ENCODE measurements around the gene GAN. TPM values are rescaled to one million over a fixed set of nuclear protein-coding genes. Genes with fewer than 3 reads are reported as not detected.

Gene GAN
- total RNA-seq, 5 donors from 2014 or later (not counting 1 experiment from before 2014, with no cell fraction given) = 5.4 to 8.1 (median 7.5) TPM

DNA sequence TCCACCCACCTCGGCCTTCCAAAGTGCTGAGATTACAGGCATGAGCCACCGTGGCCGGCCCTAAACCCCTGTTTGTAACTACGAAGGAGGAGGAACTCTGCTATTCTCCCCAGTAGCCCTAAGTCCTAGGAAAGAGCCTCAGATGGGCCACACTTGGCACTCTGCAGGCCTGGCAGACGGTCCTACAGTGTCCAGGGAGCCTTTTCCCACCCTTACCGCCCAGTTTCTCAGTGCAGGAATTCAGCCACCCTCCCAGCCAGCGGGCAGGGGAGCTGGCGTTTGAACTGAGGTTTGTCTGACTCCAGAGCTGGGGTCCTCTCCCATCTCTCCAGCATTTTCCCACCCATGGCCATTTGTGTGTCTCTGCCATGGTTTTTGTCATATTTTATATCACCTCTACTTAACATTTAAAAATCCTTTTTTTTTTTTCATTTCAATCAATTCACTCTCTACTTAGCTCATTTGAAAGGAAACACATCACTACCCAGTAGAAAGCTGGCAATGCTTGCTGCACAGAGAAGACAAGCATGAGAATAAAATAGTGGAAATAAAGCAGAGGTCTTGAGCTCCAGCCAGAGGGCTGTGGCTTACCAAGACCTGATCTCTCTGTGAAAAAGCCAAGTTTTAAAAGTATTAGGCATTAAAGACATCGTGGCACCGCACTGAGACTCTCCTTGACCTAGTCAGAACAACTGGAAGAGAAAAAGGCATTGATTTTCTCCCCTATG, 41.4 kb upstream of the GAN start:
- DNase-seq (no peak), ATAC-seq (replicated peaks in 1 of 4) (no peak)
- Mint-ChIP-seq H3K4me3 (no peak overlapping the region), H3K27ac (no peak overlapping the region), H3K36me3 (no peaks in the 10 kb centered on the region), H3K9me3 (no peaks in the 10 kb centered on the region), H3K4me1 (no peaks in the 10 kb centered on the region), H3K27me3 (peaks cover 4 to 15% of the 10 kb centered on the region in 2 donors)
- 71% methylated on average over 10 of the region's 10 CpGs for WGBS (ENCODE audit: insufficient coverage)
- no peaks in the 10 kb centered on the region for H3K4me1 ChIP-seq (ENCODE audit: control insufficient read depth in 1 of 2, extremely low read depth in 1 of 2, insufficient read depth in 2 of 2, low read length in 2 of 2)
- ChIA-PET POLR2A (no interaction called here), CTCF (interaction anchor here in 1 of 2 donors (0.6 kb wide), 1 partner anchor 477 kb away, joined by 3 read pairs; no protein-coding TSS in a partner anchor)
- no peak overlapping the region for H3K4me3 ChIP-seq (ENCODE audit: control insufficient read depth in 1 of 2, extremely low read depth in 1 of 2, low read length in 1 of 2)
- no peak overlapping the region for H3K27ac ChIP-seq (ENCODE audit: low read length)
- peaks cover 0 to 18% of the 10 kb centered on the region in 2 experiments for H3K27me3 ChIP-seq (replicated peaks in 1 of 2; ENCODE audit: control insufficient read depth in 2 of 2, extremely low read depth in 1 of 2, insufficient read depth in 2 of 2, low read length in 1 of 2)
- H3K36me3 ChIP-seq (ENCODE audit: control insufficient read depth in 2 of 2, extremely low read depth in 1 of 2, insufficient read depth in 1 of 2, low read length in 1 of 2) = no peaks in the 10 kb centered on the region
- H3K9me3 ChIP-seq = no peaks in the 10 kb centered on the region

DNA sequence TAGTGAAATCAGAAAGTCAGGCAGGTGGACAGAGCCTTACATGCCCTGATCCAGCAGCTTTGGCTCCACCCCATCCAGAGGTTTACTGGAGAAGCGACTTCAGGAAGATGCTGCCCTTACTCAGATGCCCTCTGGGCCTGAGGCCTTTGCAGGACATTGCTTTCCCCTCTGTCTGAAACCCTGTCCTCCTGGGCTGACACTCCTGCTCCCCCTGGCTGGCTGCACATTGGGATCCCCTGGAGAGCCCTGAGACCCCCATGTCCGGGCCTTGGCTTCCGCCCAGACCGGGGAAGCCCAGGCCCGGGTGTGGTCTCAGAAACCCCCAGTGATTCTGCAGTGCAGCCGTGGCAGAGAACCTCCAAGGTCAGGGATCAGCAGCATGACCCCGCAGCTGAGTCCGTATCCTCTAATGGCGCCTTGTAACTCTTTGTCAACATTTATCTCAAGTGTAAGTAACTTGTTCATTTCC, 39.7 kb upstream of the GAN start:
- ATAC-seq (replicated peaks in 1 of 4) (no peak), DNase-seq (no peak)
- Histone ChIP-seq H3K36me3 (ENCODE audit: control insufficient read depth in 2 of 2, extremely low read depth in 1 of 2, insufficient read depth in 1 of 2, low read length in 1 of 2) (no peaks in the 10 kb centered on the region), H3K4me3 (ENCODE audit: control insufficient read depth in 1 of 2, extremely low read depth in 1 of 2, low read length in 1 of 2) (no peak overlapping the region), H3K9me3 (no peaks in the 10 kb centered on the region), H3K27me3 (replicated peaks in 1 of 2; ENCODE audit: control insufficient read depth in 2 of 2, extremely low read depth in 1 of 2, insufficient read depth in 2 of 2, low read length in 1 of 2) (peaks cover 0 to 13% of the 10 kb centered on the region in 2 experiments), H3K27ac (ENCODE audit: low read length) (no peak overlapping the region), H3K4me1 (ENCODE audit: control insufficient read depth in 1 of 2, extremely low read depth in 1 of 2, insufficient read depth in 2 of 2, low read length in 2 of 2) (no peaks in the 10 kb centered on the region)
- H3K9me3 Mint-ChIP-seq = no peaks in the 10 kb centered on the region
- H3K27ac Mint-ChIP-seq = no peak overlapping the region
- H3K4me3 Mint-ChIP-seq = no peak overlapping the region
- H3K4me1 Mint-ChIP-seq = no peaks in the 10 kb centered on the region
- peaks cover 4 to 12% of the 10 kb centered on the region in 2 donors for H3K27me3 Mint-ChIP-seq
- H3K36me3 Mint-ChIP-seq = no peaks in the 10 kb centered on the region
- CTCF ChIA-PET = interaction anchor here in 1 of 2 donors (0.6 kb wide), 1 partner anchor 468 kb away, joined by 3 read pairs; no protein-coding TSS in a partner anchor
- POLR2A ChIA-PET = no interaction called here
- 82% methylated on average over 6 of the region's 9 CpGs for WGBS (ENCODE audit: insufficient coverage)

DNA sequence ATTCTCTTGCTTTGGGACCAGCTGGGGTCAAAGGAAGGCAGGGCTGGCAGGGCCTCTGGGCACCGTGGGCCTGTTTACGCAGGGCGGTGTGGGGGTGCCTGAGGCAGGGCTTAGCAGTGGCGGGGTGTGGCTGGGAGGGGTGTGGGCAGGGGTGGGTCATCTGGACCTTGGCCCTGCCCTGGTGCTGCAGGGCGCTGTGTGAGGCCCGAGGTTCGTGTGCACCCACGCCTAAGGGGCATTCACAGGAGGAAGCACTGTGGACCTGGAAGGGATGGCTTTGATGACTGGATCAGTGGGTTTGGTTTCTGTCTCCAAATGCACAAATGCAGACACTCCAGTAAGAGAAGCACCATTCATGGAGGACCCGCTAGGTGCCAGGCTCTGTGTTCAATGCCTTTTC, 39.0 kb upstream of the GAN start:
- H3K36me3 ChIP-seq (ENCODE audit: control insufficient read depth in 2 of 2, extremely low read depth in 1 of 2, insufficient read depth in 1 of 2, low read length in 1 of 2) = no peaks in the 10 kb centered on the region
- H3K4me3 Mint-ChIP-seq = no peak overlapping the region
- WGBS (ENCODE audit: insufficient coverage) = 79% methylated on average over 6 of the region's 9 CpGs
- peaks cover 0 to 13% of the 10 kb centered on the region in 2 experiments for H3K27me3 ChIP-seq (replicated peaks in 1 of 2; ENCODE audit: control insufficient read depth in 2 of 2, extremely low read depth in 1 of 2, insufficient read depth in 2 of 2, low read length in 1 of 2)
- no peak overlapping the region for H3K4me3 ChIP-seq (ENCODE audit: control insufficient read depth in 1 of 2, extremely low read depth in 1 of 2, low read length in 1 of 2)
- H3K27ac ChIP-seq (ENCODE audit: low read length) = no peak overlapping the region
- ChIA-PET CTCF (no interaction called here), POLR2A (no interaction called here)
- no peaks in the 10 kb centered on the region for H3K4me1 Mint-ChIP-seq
- H3K9me3 ChIP-seq = no peaks in the 10 kb centered on the region
- no peaks in the 10 kb centered on the region for H3K36me3 Mint-ChIP-seq
- ATAC-seq (replicated peaks in 1 of 4) (no peak), DNase-seq (no peak)
- H3K27ac Mint-ChIP-seq = no peak overlapping the region
- peaks cover 4 to 10% of the 10 kb centered on the region in 2 donors for H3K27me3 Mint-ChIP-seq
- H3K4me1 ChIP-seq (ENCODE audit: control insufficient read depth in 1 of 2, extremely low read depth in 1 of 2, insufficient read depth in 2 of 2, low read length in 2 of 2) = no peaks in the 10 kb centered on the region
- H3K9me3 Mint-ChIP-seq = no peaks in the 10 kb centered on the region

DNA sequence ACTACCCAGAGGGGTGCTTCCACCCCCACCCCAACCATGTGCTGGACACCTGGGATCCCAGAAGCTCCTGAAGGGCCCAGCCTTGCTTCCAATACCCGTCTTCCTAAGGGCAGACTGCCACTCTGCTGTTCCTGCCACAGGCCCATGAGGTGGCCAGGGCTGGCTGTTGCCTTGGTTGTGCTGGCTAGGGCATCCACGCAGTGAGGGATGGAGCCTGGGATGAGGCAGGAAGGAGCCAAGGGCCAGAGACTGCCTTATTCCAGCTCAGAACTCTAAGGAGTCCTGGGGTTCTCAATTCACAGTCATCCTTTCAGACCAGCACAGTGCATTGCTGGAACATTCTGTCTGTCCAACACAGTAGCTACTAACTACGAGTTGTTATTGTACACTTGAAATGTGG, 38.4 kb upstream of the GAN start:
- Histone ChIP-seq H3K27ac (ENCODE audit: low read length) (no peak overlapping the region), H3K4me1 (ENCODE audit: control insufficient read depth in 1 of 2, extremely low read depth in 1 of 2, insufficient read depth in 2 of 2, low read length in 2 of 2) (no peaks in the 10 kb centered on the region), H3K4me3 (ENCODE audit: control insufficient read depth in 1 of 2, extremely low read depth in 1 of 2, low read length in 1 of 2) (no peak overlapping the region), H3K9me3 (no peaks in the 10 kb centered on the region), H3K36me3 (ENCODE audit: control insufficient read depth in 2 of 2, extremely low read depth in 1 of 2, insufficient read depth in 1 of 2, low read length in 1 of 2) (no peaks in the 10 kb centered on the region), H3K27me3 (replicated peaks in 1 of 2; ENCODE audit: control insufficient read depth in 2 of 2, extremely low read depth in 1 of 2, insufficient read depth in 2 of 2, low read length in 1 of 2) (peaks cover 0 to 11% of the 10 kb centered on the region in 2 experiments)
- POLR2A ChIA-PET = no interaction called here
- WGBS (ENCODE audit: insufficient coverage) = 89% methylated on average over 2 of the region's 3 CpGs
- CTCF ChIA-PET = interaction anchor here in 1 of 2 donors (0.6 kb wide), 1 partner anchor 14 kb away, joined by 5 read pairs; no protein-coding TSS in a partner anchor
- DNase-seq (no peak), ATAC-seq (replicated peaks in 1 of 4) (no peak)
- H3K27ac Mint-ChIP-seq = no peak overlapping the region
- H3K4me1 Mint-ChIP-seq = no peaks in the 10 kb centered on the region
- H3K9me3 Mint-ChIP-seq = no peaks in the 10 kb centered on the region
- peaks cover 3 to 10% of the 10 kb centered on the region in 2 donors for H3K27me3 Mint-ChIP-seq
- no peaks in the 10 kb centered on the region for H3K36me3 Mint-ChIP-seq
- no peak overlapping the region for H3K4me3 Mint-ChIP-seq

DNA sequence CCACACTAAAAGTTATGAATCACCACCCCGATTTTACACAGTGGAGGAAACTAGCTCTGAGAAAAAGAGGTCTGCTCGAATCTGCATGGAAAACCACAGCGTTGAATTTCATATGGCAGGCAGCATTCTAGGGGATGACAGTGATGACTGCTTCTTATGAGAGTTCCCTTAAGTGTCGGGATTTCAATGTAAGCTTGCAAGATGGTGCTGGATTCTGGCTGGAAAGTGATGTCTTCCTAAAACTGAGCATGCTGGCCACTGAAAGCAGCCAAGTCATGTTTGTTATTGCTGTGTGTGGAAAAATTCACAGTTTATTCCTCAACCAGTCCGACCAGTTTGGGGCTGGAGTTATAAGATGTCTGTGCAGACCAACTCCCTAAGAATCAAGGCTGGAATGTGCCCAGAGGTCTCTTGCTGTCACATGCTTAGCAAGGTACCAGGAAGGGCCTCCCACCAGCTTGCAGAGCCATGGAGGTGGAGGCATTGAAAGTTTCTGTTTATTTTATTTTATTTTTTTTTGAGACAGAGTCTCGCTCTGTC, 37.2 kb upstream of the GAN start:
- WGBS (ENCODE audit: insufficient coverage) = 89% methylated on average over 3 of the region's 6 CpGs
- CTCF ChIA-PET = no interaction called here
- H3K27ac Mint-ChIP-seq = no peak overlapping the region

DNA sequence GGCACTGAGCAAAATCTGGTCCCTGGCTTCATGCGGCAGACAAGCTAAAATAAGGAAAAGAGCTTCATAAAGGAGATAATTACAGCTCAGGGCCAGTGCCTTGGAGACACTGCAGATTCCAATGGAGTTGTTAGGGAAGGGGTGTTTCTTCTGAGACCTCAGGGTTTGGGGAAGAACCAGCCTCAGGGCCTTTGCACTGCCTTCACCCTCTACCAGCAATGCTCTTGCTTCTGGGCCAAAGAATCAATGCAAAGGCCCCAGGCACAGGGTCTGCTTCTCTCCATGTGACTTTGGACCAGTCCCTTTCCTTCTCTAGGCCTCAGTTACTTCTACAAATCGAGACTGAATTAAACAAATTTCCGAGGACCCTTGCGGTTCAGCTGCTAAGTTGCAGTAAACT, 36.2 kb upstream of the GAN start:
- POLR2A ChIA-PET = no interaction called here
- no peak for DNase-seq
- ATAC-seq (replicated peaks in 1 of 4) = no peak
- no peaks in the 10 kb centered on the region for H3K9me3 Mint-ChIP-seq
- no peak overlapping the region for H3K27ac ChIP-seq (ENCODE audit: low read length)
- no peak overlapping the region for H3K27ac Mint-ChIP-seq
- H3K4me1 ChIP-seq (ENCODE audit: control insufficient read depth in 1 of 2, extremely low read depth in 1 of 2, insufficient read depth in 2 of 2, low read length in 2 of 2) = no peaks in the 10 kb centered on the region
- no peak overlapping the region for H3K4me3 ChIP-seq (ENCODE audit: control insufficient read depth in 1 of 2, extremely low read depth in 1 of 2, low read length in 1 of 2)
- peaks cover 0 to 5% of the 10 kb centered on the region in 2 experiments for H3K27me3 ChIP-seq (replicated peaks in 1 of 2; ENCODE audit: control insufficient read depth in 2 of 2, extremely low read depth in 1 of 2, insufficient read depth in 2 of 2, low read length in 1 of 2)
- WGBS (ENCODE audit: insufficient coverage) = 100% methylated on average over 1 of the region's 4 CpGs
- no peaks in the 10 kb centered on the region for H3K9me3 ChIP-seq
- H3K36me3 ChIP-seq (ENCODE audit: control insufficient read depth in 2 of 2, extremely low read depth in 1 of 2, insufficient read depth in 1 of 2, low read length in 1 of 2) = no peaks in the 10 kb centered on the region
- no peak overlapping the region for H3K4me3 Mint-ChIP-seq
- H3K4me1 Mint-ChIP-seq = no peaks in the 10 kb centered on the region
- H3K36me3 Mint-ChIP-seq = no peaks in the 10 kb centered on the region
- peaks cover 0 to 6% of the 10 kb centered on the region in 2 donors for H3K27me3 Mint-ChIP-seq
- CTCF ChIA-PET = no interaction called here

More for the DNA sequence above, 37.2 kb upstream of the GAN start:
- H3K27me3 Mint-ChIP-seq = peaks cover 0 to 7% of the 10 kb centered on the region in 2 donors
- ATAC-seq (replicated peaks in 1 of 4) (no peak), DNase-seq (no peak)
- Histone ChIP-seq H3K27ac (ENCODE audit: low read length) (no peak overlapping the region), H3K4me1 (ENCODE audit: control insufficient read depth in 1 of 2, extremely low read depth in 1 of 2, insufficient read depth in 2 of 2, low read length in 2 of 2) (no peaks in the 10 kb centered on the region), H3K4me3 (ENCODE audit: control insufficient read depth in 1 of 2, extremely low read depth in 1 of 2, low read length in 1 of 2) (no peak overlapping the region), H3K27me3 (replicated peaks in 1 of 2; ENCODE audit: control insufficient read depth in 2 of 2, extremely low read depth in 1 of 2, insufficient read depth in 2 of 2, low read length in 1 of 2) (peaks cover 0 to 7% of the 10 kb centered on the region in 2 experiments), H3K36me3 (ENCODE audit: control insufficient read depth in 2 of 2, extremely low read depth in 1 of 2, insufficient read depth in 1 of 2, low read length in 1 of 2) (no peaks in the 10 kb centered on the region), H3K9me3 (no peaks in the 10 kb centered on the region)
- H3K9me3 Mint-ChIP-seq = no peaks in the 10 kb centered on the region
- H3K4me1 Mint-ChIP-seq = no peaks in the 10 kb centered on the region
- no peak overlapping the region for H3K4me3 Mint-ChIP-seq
- H3K36me3 Mint-ChIP-seq = no peaks in the 10 kb centered on the region
- POLR2A ChIA-PET = no interaction called here
